HCT116 (cell line): ENCODE results near the gene USP10. TPM values are rescaled to one million over a fixed set of nuclear protein-coding genes. Genes with fewer than 3 reads are reported as not detected.

Experiments
- ATAC-seq: fragments of 200-7000 bp; cut with Tn5 transposase; 2 replicates; pipeline ENCODE4 v1.9.1; 2020; ENCODE audit warnings: mild to moderate bottlenecking, moderate library complexity
- BruUV-seq: library from RNA; stranded (reverse); fragments of 400-500 nt; replicated peaks from 2 replicates; lab custom pipeline; 2021; lab: Mats Ljungman, UMichigan
- CTCF ChIA-PET: fragments of 300-600 bp; sonication (Branson Sonifier 250); formaldehyde crosslinking; loops from one replicate; lab custom pipeline; 2021; ENCODE audit warnings: antibody characterized with exemption; lab: Charles Lee
- POLR2A ChIA-PET: fragments of 300-600, 350-600 bp; sonication (Branson Sonifier 250); formaldehyde crosslinking; loops from one replicate; lab custom pipeline; 2021; ENCODE audit warnings: antibody characterized with exemption; lab: Charles Lee
- RAD21 ChIA-PET, 2 experiments: fragments of 300-600 bp; sonication (Branson Sonifier 250); formaldehyde crosslinking; loops; one replicate each; lab custom pipeline; 2023; ENCODE audit warnings: low total read pairs in 2 of 2; ENCODE audit not compliant: uncharacterized antibody in 2 of 2, unreplicated experiment in 2 of 2, low non-redundant PET in 1 of 2; lab: Charles Lee
- DNase-seq: peaks from one replicate; pipeline ENCODE4 v3.0.0-alpha.2; 2010; ENCODE audit warnings: low read depth, low spot score
- H2AFZ ChIP-seq: fragments of 200-600 bp; shearing (Covaris generic), sonication (generic); 2 replicates; pipeline ENCODE4 v1.6.1; 2017; ENCODE audit warnings: low read depth, mixed run types, mixed read lengths, antibody characterized with exemption, low read length; ENCODE audit not compliant: poor library complexity, severe bottlenecking
- H3K27ac ChIP-seq: 2 replicates; pipeline ENCODE4 v1.5.1; 2012; ENCODE audit warnings: low read depth, low read length
- H3K27me3 ChIP-seq: fragments of 200-600 bp; sonication (generic); 2 replicates; pipeline ENCODE4 v1.6.1; 2016; ENCODE audit warnings: mixed run types, low read length, mixed read lengths; ENCODE audit not compliant: insufficient read depth
- H3K36me3 ChIP-seq, 2 experiments: fragments of 200-500 bp in 1 of 2; fragments of 200-600 bp in 1 of 2; sonication (Bioruptor generic) in 1 of 2; sonication (generic) in 1 of 2; 2 replicates each; pipeline versions ENCODE4 v1.5.1 to v1.6.1; 2014 to 2016; ENCODE audit warnings: low read length in 2 of 2, inconsistent platforms in 1 of 2, mixed read lengths in 1 of 2, mixed run types in 1 of 2; ENCODE audit not compliant: insufficient read depth in 2 of 2, control insufficient read depth in 1 of 2
- H3K4me1 ChIP-seq, 2 experiments: fragments of 200-600 bp in 1 of 2; sonication (generic) in 1 of 2; 2 replicates each; pipeline versions ENCODE4 v1.5.1 to v1.6.1; 2012 to 2017; ENCODE audit warnings: low read length in 2 of 2, inconsistent platforms in 1 of 2, mild to moderate bottlenecking in 1 of 2, mixed read lengths in 1 of 2, mixed run types in 1 of 2, moderate library complexity in 1 of 2; ENCODE audit not compliant: insufficient read depth in 2 of 2, control insufficient read depth in 1 of 2
- H3K4me2 ChIP-seq: fragments of 200-600 bp; sonication (generic); 2 replicates; pipeline ENCODE4 v1.6.1; 2017; ENCODE audit warnings: mixed run types, low read length, mixed read lengths
- H3K4me3 ChIP-seq, 2 experiments: fragments of 200-600 bp in 1 of 2; sonication (generic) in 1 of 2; replicated peaks in 1 of 2; 2 replicates each; pipeline ENCODE4 v1.5.1; 2011 to 2016; ENCODE audit warnings: low read length in 2 of 2, control low read depth in 1 of 2, low read depth in 1 of 2, mild to moderate bottlenecking in 1 of 2, mixed read lengths in 1 of 2, mixed run types in 1 of 2
- H3K79me2 ChIP-seq: fragments of 200-600 bp; sonication (generic); 2 replicates; pipeline ENCODE4 v1.6.1; 2017; ENCODE audit warnings: mild to moderate bottlenecking, mixed run types, low read length, moderate library complexity, mixed read lengths; ENCODE audit not compliant: insufficient read depth
- H3K9ac ChIP-seq: fragments of 200-600 bp; sonication (generic); 2 replicates; pipeline ENCODE4 v1.6.1; 2016; ENCODE audit warnings: low read length, mixed read lengths
- H3K9me2 ChIP-seq: fragments of 200-600 bp; sonication (generic), shearing (Covaris generic); 2 replicates; pipeline ENCODE4 v1.6.1; 2017; ENCODE audit warnings: mixed run types, mild to moderate bottlenecking, moderate library complexity; ENCODE audit not compliant: insufficient read depth
- H3K9me3 ChIP-seq, 2 experiments: fragments of 200-500 bp in 1 of 2; fragments of 200-600 bp in 1 of 2; sonication (Bioruptor generic) in 1 of 2; sonication (generic) in 1 of 2; 2 replicates each; pipeline ENCODE4 v1.6.1; 2014 to 2017; ENCODE audit warnings: low read length in 2 of 2, mixed read lengths in 2 of 2, inconsistent platforms in 1 of 2, low read depth in 1 of 2, mild to moderate bottlenecking in 1 of 2, mixed run types in 1 of 2, moderate library complexity in 1 of 2; ENCODE audit not compliant: control insufficient read depth in 1 of 2, insufficient read depth in 1 of 2
- H4K20me1 ChIP-seq: fragments of 200-600 bp; sonication (generic), shearing (Covaris generic); 2 replicates; pipeline ENCODE4 v1.6.1; 2017; ENCODE audit warnings: mixed run types, mild to moderate bottlenecking, moderate library complexity; ENCODE audit not compliant: insufficient read depth
- CEBPB ChIP-seq: IDR thresholded peaks from 2 replicates; pipeline ENCODE4 v1.6.1; 2012; ENCODE audit warnings: low read depth
- ELF1 ChIP-seq: IDR thresholded peaks from 2 replicates; pipeline ENCODE4 v1.6.1; 2012; ENCODE audit warnings: low read depth, borderline replicate concordance
- EZH2 ChIP-seq: fragments of 200-600 bp; sonication (generic); IDR thresholded peaks from 2 replicates; pipeline ENCODE4 v1.6.1; 2017; ENCODE audit warnings: antibody characterized with exemption, mixed run types
- EZH2phosphoT487 ChIP-seq: fragments of 200-600 bp; IDR thresholded peaks from 2 replicates; pipeline ENCODE4 v1.6.1; 2018; ENCODE audit warnings: antibody characterized with exemption, borderline replicate concordance
- FOSL1 ChIP-seq: IDR thresholded peaks from 2 replicates; pipeline ENCODE4 v1.6.1; 2012; ENCODE audit warnings: low read depth
- POLR2AphosphoS5 ChIP-seq: IDR thresholded peaks from 2 replicates; pipeline ENCODE4 v1.6.1; 2011; ENCODE audit warnings: mild to moderate bottlenecking, low read depth, low read length, moderate library complexity
- SP1 ChIP-seq: IDR thresholded peaks from 2 replicates; pipeline ENCODE4 v1.6.1; 2012; ENCODE audit warnings: low read depth
- SRF ChIP-seq: IDR thresholded peaks from 2 replicates; pipeline ENCODE4 v1.6.1; 2012; ENCODE audit warnings: low read depth
- TCF7L2 ChIP-seq: IDR thresholded peaks from 2 replicates; pipeline ENCODE4 v1.7.0; 2011; ENCODE audit warnings: borderline replicate concordance, inconsistent platforms; ENCODE audit not compliant: insufficient read depth, insufficient read length; ENCODE audit errors: extremely low read depth
- ZNF274 ChIP-seq: fragments of 200-500 bp; sonication (Bioruptor generic); IDR thresholded peaks from 2 replicates; pipeline ENCODE4 v1.6.1; 2014; ENCODE audit warnings: mild to moderate bottlenecking, low read depth, low read length, inconsistent platforms
- intact Hi-C: fragments of 100-400 bp; cut with micrococcal nuclease; formaldehyde crosslinking; loops from 2 replicates; pipeline ENCODE4 v1.10.0; 2022
- total RNA-seq: library from RNA; stranded (reverse); gene quantifications from one replicate; pipeline ENCODE4 v1.2.1, GENCODE V29; 2021; ENCODE audit not compliant: unreplicated experiment
- TF ChIP-seq, protein P1 (sequence below), 3 experiments: fragments of 200-600 bp in 1 of 3; sonication (generic) in 1 of 3; IDR thresholded peaks in 2 of 3; conservative IDR thresholded peaks in 1 of 3; 2 replicates each; pipeline ENCODE4 v1.5.1; 2012 to 2017; ENCODE audit warnings: low read depth in 2 of 3, low read length in 2 of 3, antibody characterized with exemption in 1 of 3, borderline replicate concordance in 1 of 3, control low read depth in 1 of 3, mild to moderate bottlenecking in 1 of 3, mixed read lengths in 1 of 3, mixed run types in 1 of 3, moderate library complexity in 1 of 3; ENCODE audit not compliant: insufficient read depth in 1 of 3
- TF ChIP-seq, protein P2 (sequence below): IDR thresholded peaks from 2 replicates; pipeline ENCODE4 v1.6.1; 2012; ENCODE audit warnings: low read depth

The USP10 gene
- total RNA-seq, 1 experiment from 2014 or later: 175 TPM

DNA sequence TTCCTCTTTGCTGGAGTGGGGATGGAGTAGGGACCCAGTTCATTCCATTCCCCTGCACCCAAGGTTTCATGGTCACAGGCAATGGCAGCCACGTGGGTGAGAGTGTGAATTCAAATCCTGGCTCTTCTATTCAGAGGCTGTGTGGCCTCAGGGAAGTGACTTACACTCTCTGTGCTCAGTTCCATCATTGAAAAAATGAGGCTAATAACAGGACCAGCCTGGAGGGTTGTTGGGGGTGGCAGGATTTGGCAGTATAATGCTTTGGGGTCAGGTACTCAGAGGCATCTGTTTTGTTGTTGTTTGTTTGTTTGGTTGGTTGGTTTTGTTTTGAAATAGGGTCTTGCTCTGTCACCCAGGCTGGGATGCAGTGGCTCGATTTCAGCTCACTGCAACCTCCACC lies 117.8 kb downstream of the USP10 start:
- Histone ChIP-seq H4K20me1 (no peaks in the 10 kb centered on the region), H3K4me3 (no peak overlapping the region), H3K4me2 (no peak overlapping the region), H3K9me2 (no peaks in the 10 kb centered on the region), H3K9me3 (peaks cover 0 to 6% of the 10 kb centered on the region in 2 experiments; a peak in 1 of 4 replicates), H3K4me1 (peaks cover 7 to 15% of the 10 kb centered on the region in 2 experiments), H3K36me3 (no peaks in the 10 kb centered on the region), H3K27me3 (no peaks in the 10 kb centered on the region), H2AFZ (no peak overlapping the region), H3K9ac (no peak overlapping the region), H3K27ac (no peak overlapping the region)
- BruUV-seq: no TSS peak
- POLR2A ChIA-PET: interaction anchor here (0.8 kb wide), 1 partner anchor 11 kb away, joined by 3 read pairs; no protein-coding TSS in a partner anchor
- DNase-seq: no peak
- CTCF ChIA-PET: no interaction called here
- no peak for ATAC-seq
- RAD21 ChIA-PET: no interaction called here
- TF ChIP-seq SRF: no peak
- TF ChIP-seq TCF7L2: no peak
- no peak for TF ChIP-seq POLR2AphosphoS5
- no peak for TF ChIP-seq CEBPB
- TF ChIP-seq, protein P1, sequence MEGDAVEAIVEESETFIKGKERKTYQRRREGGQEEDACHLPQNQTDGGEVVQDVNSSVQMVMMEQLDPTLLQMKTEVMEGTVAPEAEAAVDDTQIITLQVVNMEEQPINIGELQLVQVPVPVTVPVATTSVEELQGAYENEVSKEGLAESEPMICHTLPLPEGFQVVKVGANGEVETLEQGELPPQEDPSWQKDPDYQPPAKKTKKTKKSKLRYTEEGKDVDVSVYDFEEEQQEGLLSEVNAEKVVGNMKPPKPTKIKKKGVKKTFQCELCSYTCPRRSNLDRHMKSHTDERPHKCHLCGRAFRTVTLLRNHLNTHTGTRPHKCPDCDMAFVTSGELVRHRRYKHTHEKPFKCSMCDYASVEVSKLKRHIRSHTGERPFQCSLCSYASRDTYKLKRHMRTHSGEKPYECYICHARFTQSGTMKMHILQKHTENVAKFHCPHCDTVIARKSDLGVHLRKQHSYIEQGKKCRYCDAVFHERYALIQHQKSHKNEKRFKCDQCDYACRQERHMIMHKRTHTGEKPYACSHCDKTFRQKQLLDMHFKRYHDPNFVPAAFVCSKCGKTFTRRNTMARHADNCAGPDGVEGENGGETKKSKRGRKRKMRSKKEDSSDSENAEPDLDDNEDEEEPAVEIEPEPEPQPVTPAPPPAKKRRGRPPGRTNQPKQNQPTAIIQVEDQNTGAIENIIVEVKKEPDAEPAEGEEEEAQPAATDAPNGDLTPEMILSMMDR (IDR thresholded peaks at IDR 0.05 in 2 of 3, conservative IDR thresholded peaks at IDR 0.05 in 1 of 3; ENCODE audit: borderline replicate concordance in 1 of 3, insufficient read depth in 1 of 3, low read depth in 2 of 3, low read length in 2 of 3): no peak
- no peak for TF ChIP-seq FOSL1
- no peak for TF ChIP-seq SP1
- TF ChIP-seq, protein P2, sequence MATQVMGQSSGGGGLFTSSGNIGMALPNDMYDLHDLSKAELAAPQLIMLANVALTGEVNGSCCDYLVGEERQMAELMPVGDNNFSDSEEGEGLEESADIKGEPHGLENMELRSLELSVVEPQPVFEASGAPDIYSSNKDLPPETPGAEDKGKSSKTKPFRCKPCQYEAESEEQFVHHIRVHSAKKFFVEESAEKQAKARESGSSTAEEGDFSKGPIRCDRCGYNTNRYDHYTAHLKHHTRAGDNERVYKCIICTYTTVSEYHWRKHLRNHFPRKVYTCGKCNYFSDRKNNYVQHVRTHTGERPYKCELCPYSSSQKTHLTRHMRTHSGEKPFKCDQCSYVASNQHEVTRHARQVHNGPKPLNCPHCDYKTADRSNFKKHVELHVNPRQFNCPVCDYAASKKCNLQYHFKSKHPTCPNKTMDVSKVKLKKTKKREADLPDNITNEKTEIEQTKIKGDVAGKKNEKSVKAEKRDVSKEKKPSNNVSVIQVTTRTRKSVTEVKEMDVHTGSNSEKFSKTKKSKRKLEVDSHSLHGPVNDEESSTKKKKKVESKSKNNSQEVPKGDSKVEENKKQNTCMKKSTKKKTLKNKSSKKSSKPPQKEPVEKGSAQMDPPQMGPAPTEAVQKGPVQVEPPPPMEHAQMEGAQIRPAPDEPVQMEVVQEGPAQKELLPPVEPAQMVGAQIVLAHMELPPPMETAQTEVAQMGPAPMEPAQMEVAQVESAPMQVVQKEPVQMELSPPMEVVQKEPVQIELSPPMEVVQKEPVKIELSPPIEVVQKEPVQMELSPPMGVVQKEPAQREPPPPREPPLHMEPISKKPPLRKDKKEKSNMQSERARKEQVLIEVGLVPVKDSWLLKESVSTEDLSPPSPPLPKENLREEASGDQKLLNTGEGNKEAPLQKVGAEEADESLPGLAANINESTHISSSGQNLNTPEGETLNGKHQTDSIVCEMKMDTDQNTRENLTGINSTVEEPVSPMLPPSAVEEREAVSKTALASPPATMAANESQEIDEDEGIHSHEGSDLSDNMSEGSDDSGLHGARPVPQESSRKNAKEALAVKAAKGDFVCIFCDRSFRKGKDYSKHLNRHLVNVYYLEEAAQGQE: no peak
- no peak for TF ChIP-seq ELF1
- no peak for TF ChIP-seq EZH2
- TF ChIP-seq ZNF274: no peak
- no peak for TF ChIP-seq EZH2phosphoT487
- TF ChIP-seq, all 23 proteins: peak for 0
- intact Hi-C loops: no loop called here
- no peaks in the 10 kb centered on the region for H3K79me2 ChIP-seq
